K562 (cell line): ENCODE data around the gene TAGLN3. TPM values are rescaled to one million over a fixed set of nuclear protein-coding genes. Genes with fewer than 3 reads are reported as not detected.

Source experiments
- ADNP ChIP-seq: fragments of 200-800 bp; sonication (Bioruptor generic); IDR thresholded peaks from 2 replicates; pipeline ENCODE4 v1.6.1; 2016; ENCODE audit warnings: missing genetic modification characterization, missing compliant biosample characterization
- CEBPZ ChIP-seq: fragments of 150-350 bp; IDR thresholded peaks from 2 replicates; pipeline ENCODE4 v1.6.1; 2014; ENCODE audit warnings: low read depth, mild to moderate bottlenecking, low read length, borderline replicate concordance
- E2F1 ChIP-seq: sonication (generic); formaldehyde crosslinking; IDR thresholded peaks from 2 replicates; pipeline ENCODE4 v1.8.1; 2023; ENCODE audit warnings: mild to moderate bottlenecking, missing genetic modification reagents, moderate library complexity
- ETS1 ChIP-seq: conservative IDR thresholded peaks from 2 replicates; pipeline ENCODE4 v1.6.1; 2011; ENCODE audit warnings: low read depth, mild to moderate bottlenecking, low read length; ENCODE audit not compliant: control insufficient read depth
- GATAD2A ChIP-seq: fragments of 450-650 bp; IDR thresholded peaks from 2 replicates; pipeline ENCODE4 v1.6.1; 2017
- GTF2B ChIP-seq: IDR thresholded peaks from 2 replicates; pipeline ENCODE4 v1.6.1; 2011; ENCODE audit not compliant: insufficient read length; ENCODE audit errors: extremely low read depth
- HIVEP1 ChIP-seq: fragments of 250-450 bp; sonication (Bioruptor Pico); IDR thresholded peaks from 2 replicates; pipeline ENCODE4 v1.4.0; 2020; ENCODE audit warnings: mild to moderate bottlenecking
- KDM1A ChIP-seq, 2 experiments: fragments of 450-650 bp; IDR thresholded peaks; 2 replicates each; pipeline ENCODE4 v1.6.1; 2016; ENCODE audit warnings: mild to moderate bottlenecking in 2 of 2
- MBD1 ChIP-seq: fragments of 250-450 bp; sonication (Bioruptor Pico); IDR thresholded peaks from 2 replicates; pipeline ENCODE4 v1.8.0; 2022; ENCODE audit warnings: inconsistent platforms
- MITF ChIP-seq: IDR thresholded peaks from 2 replicates; pipeline ENCODE4 v1.6.1; 2014; ENCODE audit warnings: antibody characterized with exemption
- MTA2 ChIP-seq: fragments of 450-650 bp; IDR thresholded peaks from 2 replicates; pipeline ENCODE4 v1.6.1; 2016; ENCODE audit warnings: low read depth
- NBN ChIP-seq: fragments of 450-650 bp; IDR thresholded peaks from 2 replicates; pipeline ENCODE4 v1.6.1; 2016; ENCODE audit warnings: low read depth, mild to moderate bottlenecking
- NFE2 ChIP-seq: IDR thresholded peaks from 2 replicates; pipeline ENCODE4 v1.6.1; 2014; ENCODE audit warnings: antibody characterized with exemption, low read depth
- NR4A1 ChIP-seq, 2 experiments: fragments of 250-450 bp in 1 of 2; fragments of 450-650 bp in 1 of 2; sonication (Bioruptor Pico) in 1 of 2; IDR thresholded peaks; 2 replicates each; pipeline versions ENCODE4 v1.4.0 to v1.6.1; 2016 to 2020; ENCODE audit warnings: mild to moderate bottlenecking in 2 of 2, missing compliant biosample characterization in 1 of 2, missing genetic modification characterization in 1 of 2, moderate library complexity in 1 of 2
- PHB ChIP-seq: fragments of 250-450 bp; sonication (Bioruptor Pico); IDR thresholded peaks from 2 replicates; pipeline ENCODE4 v1.5.0; 2021
- STAG1 ChIP-seq: sonication (generic); formaldehyde crosslinking; IDR thresholded peaks from 2 replicates; pipeline ENCODE4 v1.5.0; 2020; ENCODE audit warnings: missing genetic modification reagents, borderline replicate concordance
- TRIM28 ChIP-seq: fragments of 450-650 bp; IDR thresholded peaks from 2 replicates; pipeline ENCODE4 v1.6.1; 2017
- XRCC4 ChIP-seq: IDR thresholded peaks from one replicate; pipeline ENCODE4 v1.6.1; 2011; ENCODE audit not compliant: insufficient read depth, insufficient read length; ENCODE audit errors: extremely low read depth
- polyA plus RNA-seq, 8 experiments: library from polyadenylated mRNA; depleted of rRNA in 4 of 8; stranded (reverse) in 5 of 8; unstranded in 3 of 8; fragments of >200 nt; fragmentation: Nextera tagmentation in 2 of 8; fragmentation: Illumina TruSeq in 1 of 8; extraction: Ambion mirVana in 2 of 8; extraction: Trizol in 1 of 8; gene quantifications; 2 replicates each; pipeline versions ENCODE4 v1.2.1 to v1.2.3, GENCODE V29; 2011 to 2014; ENCODE audit warnings: inconsistent platforms in 1 of 8, missing spikeins in 1 of 8
- total RNA-seq, 7 experiments: library from RNA; depleted of rRNA in 6 of 7; stranded (reverse); fragments of >200 nt in 6 of 7; fragmentation: Illumina TruSeq in 2 of 7; extraction: Trizol in 2 of 7; gene quantifications; 2 replicates each; pipeline versions ENCODE4 v1.2.1 to v1.2.3, GENCODE V29; 2011 to 2021; ENCODE audit warnings: low replicate concordance in 1 of 7

Gene TAGLN3
- total and polyA plus RNA-seq, 9 of the 15 experiments (the other 6 are each of a cell fraction or from before 2014, with no cell fraction given): 0.06 TPM; not detected in 7

GRCh38 chr3:111978583-111979433 lies 19.9 kb upstream of the TAGLN3 start, which contains the start of gene ABHD10 (continued):
- no peak for TF ChIP-seq MITF
- TF ChIP-seq CEBPZ: no peak
- no peak for TF ChIP-seq NBN
- TF ChIP-seq HIVEP1 (CRISPR knock-in tag): no peak
- no peak for TF ChIP-seq GATAD2A
- TF ChIP-seq KDM1A (IDR thresholded peaks at IDR 0.05): no peak
- no peak for TF ChIP-seq MTA2
- TF ChIP-seq ETS1: no peak
- TF ChIP-seq NR4A1 (CRISPR knock-in tag; IDR thresholded peaks at IDR 0.05): no peak
- no peak for TF ChIP-seq NR4A1 (tag; IDR thresholded peaks at IDR 0.05)
- TF ChIP-seq NFE2: no peak
- TF ChIP-seq MBD1 (CRISPR knock-in tag): 0 out of 2 replicates have a peak, but pooled peaks have one; percentile 63
- no peak for TF ChIP-seq TRIM28
- no peak for TF ChIP-seq ADNP (tag)
- TF ChIP-seq PHB (CRISPR knock-in tag): no peak
- TF ChIP-seq GTF2B: no peak
- no peak for TF ChIP-seq E2F1 (CRISPR knock-in tag)
- TF ChIP-seq STAG1: no peak
- TF ChIP-seq XRCC4: no peak
